CD8-positive, alpha-beta memory T cell (primary cell): ENCODE results near the gene NTMT2. TPM values are rescaled to one million over a fixed set of nuclear protein-coding genes. Genes with fewer than 3 reads are reported as not detected.

ENCODE experiments used
- CTCF ChIA-PET: fragments of 350-600 bp; sonication (Branson Sonifier 250); formaldehyde crosslinking; loops from one replicate; lab custom pipeline; 2021; ENCODE audit warnings: antibody characterized with exemption; lab: Charles Lee
- POLR2A ChIA-PET: fragments of 350-600 bp; sonication (Branson Sonifier 250); formaldehyde crosslinking; loops from one replicate; lab custom pipeline; 2021; ENCODE audit warnings: antibody characterized with exemption; lab: Charles Lee
- DNase-seq, 5 donors: peaks; one replicate each; pipeline versions ENCODE4 v3.0.0 to v3.0.0-alpha.2; 2020 to 2022; ENCODE audit warnings: mixed read lengths in 1 of 5
- H3K27ac ChIP-seq: one replicate; pipeline ENCODE4 v1.7.0; 2013; ENCODE audit warnings: low read depth, mild to moderate bottlenecking, low read length, moderate library complexity
- H3K27me3 ChIP-seq: 2 replicates; pipeline ENCODE4 v1.7.0; 2013; ENCODE audit warnings: low read length, mild to moderate bottlenecking; ENCODE audit not compliant: insufficient read depth, poor library complexity, severe bottlenecking
- H3K36me3 ChIP-seq: 2 replicates; pipeline ENCODE4 v1.7.0; 2013; ENCODE audit warnings: mild to moderate bottlenecking, low read length, moderate library complexity; ENCODE audit not compliant: insufficient read depth
- H3K4me1 ChIP-seq: 2 replicates; pipeline ENCODE4 v1.7.0; 2013; ENCODE audit warnings: mild to moderate bottlenecking, low read length, moderate library complexity; ENCODE audit not compliant: insufficient read depth
- H3K4me3 ChIP-seq: 2 replicates; pipeline ENCODE4 v1.7.0; 2013; ENCODE audit warnings: mild to moderate bottlenecking, low read length
- H3K9me3 ChIP-seq: 2 replicates; pipeline ENCODE4 v1.7.0; 2013; ENCODE audit warnings: mild to moderate bottlenecking, low read length
- H3K27ac Mint-ChIP-seq, 8 donors: one replicate each; pipeline ENCODE4 v1.8.0; 2020 to 2021; ENCODE audit warnings: mixed read lengths in 8 of 8, mild to moderate bottlenecking in 6 of 8, inconsistent platforms in 3 of 8, moderate library complexity in 3 of 8
- H3K27me3 Mint-ChIP-seq, 2 donors: one replicate each; pipeline ENCODE4 v1.8.0; 2020 to 2021; ENCODE audit warnings: mixed read lengths in 2 of 2, mild to moderate bottlenecking in 1 of 2, moderate library complexity in 1 of 2
- H3K36me3 Mint-ChIP-seq, 3 donors: one replicate each; pipeline ENCODE4 v1.8.0; 2020 to 2021; ENCODE audit warnings: mixed read lengths in 3 of 3, inconsistent platforms in 1 of 3, mild to moderate bottlenecking in 1 of 3
- H3K4me1 Mint-ChIP-seq, 3 donors: one replicate each; pipeline ENCODE4 v1.8.0; 2020 to 2021; ENCODE audit warnings: mixed read lengths in 3 of 3, inconsistent platforms in 1 of 3, mild to moderate bottlenecking in 1 of 3
- H3K4me3 Mint-ChIP-seq, 7 donors: one replicate each; pipeline ENCODE4 v1.8.0; 2020 to 2021; ENCODE audit warnings: mixed read lengths in 7 of 7, mild to moderate bottlenecking in 6 of 7, moderate library complexity in 4 of 7, inconsistent platforms in 2 of 7
- H3K9me3 Mint-ChIP-seq, 5 donors: one replicate each; pipeline ENCODE4 v1.8.0; 2020 to 2022; ENCODE audit warnings: mixed read lengths in 5 of 5, mild to moderate bottlenecking in 3 of 5, moderate library complexity in 2 of 5, inconsistent platforms in 1 of 5
- polyA plus RNA-seq: library from polyadenylated mRNA; unstranded; fragments of 300-500 nt; fragmentation: Illumina TruSeq; gene quantifications from one replicate; pipeline ENCODE4 v1.2.3, GENCODE V29; 2021
- total RNA-seq, 2 experiments: library from RNA; stranded (reverse); gene quantifications; one replicate each; pipeline ENCODE4 v1.2.3, GENCODE V29; 2021

The NTMT2 gene
- total and polyA plus RNA-seq, 3 experiments from 2014 or later, result not detected

- Mint-ChIP-seq H3K9me3 (no peaks in the 10 kb centered on the region), H3K4me1 (peaks cover 0 to 4% (median 3%) of the 10 kb centered on the region in 3 donors), H3K27ac (no peak overlapping the region), H3K27me3 (peaks cover 16 to 37% of the 10 kb centered on the region in 2 donors), H3K4me3 (no peak overlapping the region), H3K36me3 (no peaks in the 10 kb centered on the region)
- DNase-seq, result no peak
- Histone ChIP-seq H3K36me3 (no peaks in the 10 kb centered on the region), H3K4me1 (no peaks in the 10 kb centered on the region), H3K27me3 (no peaks in the 10 kb centered on the region), H3K4me3 (no peak overlapping the region), H3K27ac (no peak overlapping the region), H3K9me3 (no peaks in the 10 kb centered on the region)
- CTCF ChIA-PET, result no interaction called here
- POLR2A ChIA-PET, result no interaction called here
Measured at GRCh38 chr1:170215072-170215885, 69.5 kb downstream of the NTMT2 start.

- Histone ChIP-seq H3K27me3 (no peaks in the 10 kb centered on the region), H3K36me3 (no peaks in the 10 kb centered on the region), H3K9me3 (no peaks in the 10 kb centered on the region), H3K27ac (no peak overlapping the region), H3K4me1 (no peaks in the 10 kb centered on the region), H3K4me3 (no peak overlapping the region)
- H3K4me1 Mint-ChIP-seq, result peaks cover 0 to 4% (median 3%) of the 10 kb centered on the region in 3 donors
- no peak overlapping the region for H3K4me3 Mint-ChIP-seq
- H3K27me3 Mint-ChIP-seq, result peaks cover 16 to 28% of the 10 kb centered on the region in 2 donors
- ChIA-PET CTCF (no interaction called here), POLR2A (no interaction called here)
- no peak overlapping the region for H3K27ac Mint-ChIP-seq
- H3K36me3 Mint-ChIP-seq, result no peaks in the 10 kb centered on the region
- DNase-seq, result no peak
- peaks cover 0 to 2% (median 0%) of the 10 kb centered on the region in 5 donors for H3K9me3 Mint-ChIP-seq
Measured at GRCh38 chr1:170217517-170218256, 71.9 kb downstream of the NTMT2 start.

- no peaks in the 10 kb centered on the region for H3K27me3 ChIP-seq
- no peaks in the 10 kb centered on the region for H3K4me1 ChIP-seq
- Mint-ChIP-seq H3K27ac (no peak overlapping the region), H3K9me3 (peaks cover 0 to 2% (median 0%) of the 10 kb centered on the region in 5 donors), H3K4me1 (peaks cover 0 to 4% (median 3%) of the 10 kb centered on the region in 3 donors), H3K27me3 (peaks cover 16 to 31% of the 10 kb centered on the region in 2 donors), H3K36me3 (no peaks in the 10 kb centered on the region), H3K4me3 (no peak overlapping the region)
- H3K36me3 ChIP-seq, result no peaks in the 10 kb centered on the region
- POLR2A ChIA-PET, result no interaction called here
- no peak for DNase-seq
- CTCF ChIA-PET, result no interaction called here
- H3K9me3 ChIP-seq, result no peaks in the 10 kb centered on the region
- no peak overlapping the region for H3K4me3 ChIP-seq
- no peak overlapping the region for H3K27ac ChIP-seq
Measured at GRCh38 chr1:170218257-170218650, 72.5 kb downstream of the NTMT2 start.

Other genes with a start within 250 kb of the NTMT2 start
- gene KIFAP3, start 71.3 kb upstream of the NTMT2 start, total RNA-seq, result 10 to 100 TPM; 23.2 to 23.8 TPM
- 17.4 TPM for gene KIFAP3, start 71.3 kb upstream of the NTMT2 start, polyA plus RNA-seq